Right forelimb (tissue), 1 donor: Measurements from ENCODE around the gene SFN.
"Not testable (repeated sequence)": the region's sequence is repeated elsewhere in the genome, so short reads cannot be mapped to it uniquely, and the experiment has no call there.

Experiments used
- DNase-seq: peaks from one replicate; pipeline ENCODE4 v3.0.0-alpha.2; 2018

Gene SFN

DNA sequence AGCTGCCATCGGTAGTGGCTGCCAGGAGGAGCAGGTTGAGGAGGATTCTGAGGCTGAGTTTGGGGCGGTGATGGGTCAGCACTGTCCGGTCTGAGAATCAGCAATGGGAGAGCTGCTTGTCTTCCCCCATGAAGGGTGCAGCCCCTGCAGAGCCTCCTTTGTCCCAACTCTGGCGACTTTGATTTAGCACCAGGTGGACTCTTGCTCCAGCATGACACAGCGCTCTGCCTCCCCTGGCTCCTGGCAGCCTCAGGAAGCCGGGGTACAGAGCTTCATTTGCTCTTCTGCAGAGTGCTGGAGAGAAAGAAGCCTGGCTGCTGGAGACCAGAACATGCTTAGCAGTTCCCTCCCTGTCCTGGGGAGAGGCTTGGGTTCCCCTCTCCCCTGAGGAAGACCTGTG is 23.2 kb upstream of the SFN start:
- DNase-seq = no peak

DNA sequence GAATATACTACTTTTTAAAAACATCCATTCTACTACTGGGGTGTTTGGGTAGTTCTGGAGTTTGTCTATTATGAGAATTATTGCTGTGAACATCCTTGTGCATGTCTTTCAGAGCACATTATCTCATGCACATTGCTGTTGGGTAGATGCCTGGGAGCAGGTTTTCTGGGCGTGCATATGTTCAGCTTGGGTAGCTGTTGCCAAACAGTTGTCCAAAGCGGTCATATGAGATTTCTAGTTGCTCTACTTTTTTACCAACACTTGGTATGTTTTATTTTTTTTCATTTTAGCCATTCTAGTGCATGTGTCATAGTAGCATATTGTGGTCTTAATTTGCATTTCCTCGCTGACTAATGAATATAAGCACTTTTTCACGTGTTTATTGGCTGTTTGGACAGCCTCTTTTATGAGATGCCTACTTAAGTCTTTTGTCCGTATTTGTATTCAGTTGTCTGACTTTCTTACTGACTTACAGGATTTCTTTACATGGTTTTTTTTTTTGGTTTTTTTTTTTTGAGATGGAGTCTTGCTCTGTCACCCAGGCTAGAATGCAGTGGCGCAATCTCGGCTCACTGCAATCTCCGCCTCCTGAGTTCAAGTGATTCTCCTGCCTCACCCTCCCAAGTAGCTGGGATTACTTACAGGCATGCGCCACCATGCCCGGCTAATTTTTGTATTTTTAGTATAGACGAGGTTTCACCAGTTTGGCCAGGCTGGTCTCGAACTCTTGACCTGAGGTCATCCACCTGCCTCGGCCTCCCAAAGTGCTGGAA is 18.3 kb upstream of the SFN start:
- no peak for DNase-seq

DNA sequence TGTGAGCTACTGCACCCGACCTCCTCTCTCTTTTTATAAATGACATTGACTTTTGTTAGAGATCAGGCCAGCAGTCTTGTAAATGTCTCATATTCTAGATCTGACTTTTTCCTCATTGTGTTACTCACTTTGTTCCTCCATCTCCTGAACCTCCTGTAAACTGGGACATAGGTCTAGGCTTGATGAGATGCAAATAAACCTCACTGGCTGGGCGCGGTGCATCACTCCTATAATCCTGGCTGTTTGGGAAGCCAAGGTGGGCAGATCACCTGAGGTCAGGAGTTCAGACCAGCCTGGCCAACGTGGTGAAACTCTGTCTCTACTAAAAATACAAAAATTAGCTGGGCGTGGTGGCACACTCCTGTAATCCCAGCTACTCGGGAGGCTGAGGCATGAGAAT is 15.1 kb upstream of the SFN start:
- DNase-seq = not testable (repeated sequence)

DNA sequence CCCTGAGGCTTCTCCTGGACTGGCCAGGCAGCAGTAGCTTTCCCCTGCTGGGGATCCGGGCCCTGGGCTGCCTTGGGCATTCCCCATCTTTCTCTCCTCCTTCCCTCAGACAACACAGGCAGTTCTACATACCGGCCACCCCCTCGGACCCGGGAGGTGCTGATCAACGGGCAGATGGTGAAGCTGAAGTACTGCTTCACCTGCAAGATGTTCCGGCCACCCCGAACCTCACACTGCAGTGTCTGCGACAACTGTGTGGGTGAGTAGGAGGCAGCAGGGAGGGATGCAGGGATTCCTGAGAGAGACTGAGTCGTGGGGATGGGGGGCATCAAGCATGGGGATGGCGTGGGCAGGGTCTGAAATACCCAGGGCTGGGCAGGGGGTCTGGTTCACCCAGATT is 14.4 kb upstream of the SFN start:
- no peak for DNase-seq

DNA sequence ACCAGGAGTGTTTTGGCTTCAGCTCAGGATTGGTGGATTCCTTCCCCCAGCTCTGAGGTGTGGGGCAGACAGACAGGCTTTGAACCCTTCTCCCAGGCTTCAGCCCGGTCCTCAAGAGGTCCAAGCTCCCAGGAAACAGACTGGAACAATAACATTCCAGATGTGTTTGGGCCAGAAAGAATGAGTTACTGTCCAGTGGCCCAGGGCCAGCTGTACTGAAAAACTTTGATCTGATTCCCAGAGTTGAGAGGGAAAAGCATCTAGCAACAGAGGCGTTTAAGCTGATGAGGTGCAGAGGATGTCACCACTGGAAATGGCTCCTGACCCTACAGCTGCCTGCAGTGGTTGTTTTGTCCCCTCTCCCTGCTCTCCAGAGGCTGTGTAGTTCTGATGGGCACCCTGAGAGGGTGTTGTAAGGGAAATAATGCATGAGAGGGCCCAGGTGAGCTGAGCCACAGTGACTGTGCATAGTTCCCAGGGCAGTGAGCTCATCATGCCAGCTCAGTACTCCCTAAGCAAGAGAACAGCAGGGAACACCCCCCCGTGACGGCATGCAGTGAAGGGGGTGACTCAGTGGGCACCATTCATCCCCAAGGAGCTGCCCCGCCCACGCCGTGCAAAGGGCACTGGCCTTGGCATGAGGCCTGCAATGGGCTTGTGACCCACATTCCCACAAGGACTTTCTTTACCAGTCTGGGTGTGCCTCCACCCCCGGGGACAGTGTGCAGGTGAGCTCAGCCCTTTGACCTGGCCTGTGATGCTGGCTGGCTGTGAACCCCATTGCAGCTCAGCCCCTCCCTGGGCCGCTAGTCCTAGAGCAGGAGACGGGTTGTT is 13.8 kb upstream of the SFN start:
- DNase-seq = no peak

DNA sequence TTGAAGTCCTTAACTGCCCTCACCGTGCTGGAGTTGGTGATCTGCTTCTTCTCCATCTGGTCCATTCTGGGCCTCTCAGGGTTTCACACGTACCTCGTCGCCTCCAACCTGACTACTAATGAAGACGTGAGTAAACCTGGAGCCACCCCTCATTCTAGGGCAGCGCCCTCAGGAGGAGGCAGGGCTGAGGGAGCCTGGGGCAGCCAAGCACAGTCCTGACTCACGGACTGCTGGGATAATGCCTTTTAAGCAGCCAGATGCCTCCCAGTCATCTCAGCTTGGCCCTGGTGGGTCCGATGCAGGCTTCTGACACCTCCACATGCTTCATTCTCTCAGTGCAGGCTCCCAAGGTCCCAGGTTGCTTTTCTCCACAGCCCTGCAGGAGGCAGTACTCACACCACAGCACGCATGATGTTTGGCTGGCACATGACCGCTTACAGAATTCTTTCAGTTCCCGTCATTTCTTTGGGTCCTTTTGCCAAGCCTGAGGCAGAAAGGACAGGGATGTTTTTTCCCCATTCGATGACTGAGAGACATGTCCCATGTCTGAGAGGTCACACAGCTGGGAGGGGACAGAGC is 11.8 kb upstream of the SFN start:
- no peak for DNase-seq

DNA sequence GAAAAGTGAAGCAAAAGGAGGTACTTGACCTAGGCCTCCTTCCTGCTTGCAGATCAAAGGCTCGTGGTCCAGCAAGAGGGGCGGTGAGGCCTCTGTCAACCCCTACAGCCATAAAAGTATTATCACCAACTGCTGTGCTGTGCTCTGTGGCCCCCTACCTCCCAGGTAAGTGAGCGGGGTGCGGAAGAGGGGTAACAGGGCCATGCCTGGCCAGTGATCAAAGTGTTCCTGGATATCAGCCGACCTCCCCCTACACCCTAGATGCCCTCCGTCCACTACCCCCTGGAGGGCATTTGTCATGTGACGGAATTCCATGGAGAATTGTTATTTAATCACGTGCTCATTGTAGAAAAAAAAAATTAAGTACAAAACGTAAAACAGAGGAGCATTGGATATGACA is 10.2 kb upstream of the SFN start:
- no peak for DNase-seq

DNA sequence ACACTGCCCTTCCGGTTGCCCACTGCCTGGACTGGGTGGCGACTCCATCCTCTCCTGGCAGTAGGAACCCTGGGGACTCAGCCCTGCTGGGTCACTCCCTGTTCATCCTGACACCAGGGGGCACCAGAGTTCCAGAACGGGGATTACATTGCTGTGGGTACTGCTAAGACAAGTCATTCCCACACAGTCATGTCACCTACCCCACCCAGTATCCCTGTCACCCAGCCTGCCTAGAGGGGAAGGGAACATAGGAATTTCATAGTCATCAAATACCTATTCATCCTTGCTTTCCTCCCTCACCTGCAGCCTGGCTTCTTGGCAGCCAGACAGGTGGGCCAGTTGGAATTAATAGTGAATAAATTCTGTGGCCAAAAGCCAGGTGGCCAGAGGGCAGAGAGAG is 9.8 kb upstream of the SFN start:
- DNase-seq = peak; percentile 73

DNA sequence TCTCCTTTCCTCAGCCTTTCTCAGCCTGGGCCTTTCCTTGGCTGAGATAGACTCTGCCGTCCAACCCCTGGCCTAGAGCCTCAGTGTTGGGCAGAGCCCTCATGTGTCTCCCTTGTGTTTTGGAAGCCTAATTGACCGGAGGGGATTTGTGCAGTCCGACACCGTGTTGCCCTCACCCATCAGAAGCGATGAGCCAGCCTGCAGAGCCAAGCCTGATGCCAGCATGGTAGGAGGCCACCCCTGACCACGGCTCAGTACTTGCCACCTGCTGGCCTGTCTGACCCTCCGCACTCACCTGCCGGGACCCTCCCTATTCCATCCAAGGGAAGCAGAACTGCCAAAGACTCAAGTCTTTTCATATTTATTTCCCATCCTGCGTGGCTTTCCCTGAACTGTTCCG is 9.3 kb upstream of the SFN start:
- DNase-seq = no peak

DNA sequence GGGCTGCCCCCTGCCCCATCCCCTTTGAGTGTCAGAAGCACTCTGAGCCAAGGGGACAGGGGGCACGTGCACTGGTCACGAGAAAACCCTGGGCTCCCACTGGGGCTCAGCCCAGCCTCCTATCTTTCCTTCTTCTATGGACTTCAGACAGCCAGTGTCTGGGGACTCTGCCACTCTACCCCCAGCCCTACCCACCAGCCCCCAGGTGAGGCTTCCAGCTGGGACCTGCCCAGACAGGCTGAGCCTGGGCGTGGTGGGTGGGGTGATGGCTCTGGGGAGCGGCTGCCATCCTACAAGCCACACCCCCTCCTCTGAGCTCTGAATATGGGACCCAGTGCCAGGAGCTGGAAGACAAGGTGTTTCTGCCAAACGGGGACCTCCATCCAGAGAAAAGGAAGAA is 8.0 kb upstream of the SFN start:
- DNase-seq = no peak

DNA sequence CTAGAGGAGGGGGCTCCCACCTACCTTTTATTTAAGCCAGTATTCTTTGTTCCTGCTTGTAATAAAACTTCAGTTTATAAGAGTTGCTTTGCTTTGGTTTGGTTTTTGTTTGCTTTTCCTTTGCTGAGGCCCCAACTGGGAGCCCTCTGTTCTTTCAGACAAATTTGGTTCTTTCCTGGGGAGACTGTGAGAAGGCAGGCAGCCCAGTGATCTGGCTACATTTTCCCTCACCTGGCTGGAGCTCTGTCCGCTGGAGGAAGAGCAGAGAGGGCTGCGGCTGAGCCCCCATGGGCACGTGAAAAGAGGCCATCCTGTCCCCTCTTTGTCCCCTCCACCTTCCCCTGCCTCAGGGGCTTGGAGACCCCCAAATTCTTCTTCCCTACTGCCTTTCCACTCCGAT is 7.3 kb upstream of the SFN start:
- DNase-seq = no peak

DNA sequence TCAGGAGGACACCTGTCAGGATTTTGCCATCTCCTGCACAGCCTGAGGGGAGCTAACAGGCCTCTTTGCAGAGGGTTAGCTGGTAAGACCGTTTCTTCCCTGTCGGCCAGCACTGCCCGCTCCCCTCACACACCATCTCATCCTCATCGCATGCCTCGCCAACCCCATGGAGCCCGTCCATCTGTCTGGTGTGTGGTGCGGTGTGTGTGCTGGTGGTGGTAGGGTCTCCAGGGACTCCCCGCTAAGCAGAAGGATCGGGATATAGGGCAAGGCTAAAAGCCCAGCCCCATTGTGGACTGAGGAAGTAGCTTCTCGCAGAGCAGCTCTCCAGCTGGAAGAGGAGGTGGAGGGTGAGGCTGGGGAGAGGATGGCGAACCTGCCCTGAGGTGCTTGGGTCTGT is 6.8 kb upstream of the SFN start:
- no peak for DNase-seq

DNA sequence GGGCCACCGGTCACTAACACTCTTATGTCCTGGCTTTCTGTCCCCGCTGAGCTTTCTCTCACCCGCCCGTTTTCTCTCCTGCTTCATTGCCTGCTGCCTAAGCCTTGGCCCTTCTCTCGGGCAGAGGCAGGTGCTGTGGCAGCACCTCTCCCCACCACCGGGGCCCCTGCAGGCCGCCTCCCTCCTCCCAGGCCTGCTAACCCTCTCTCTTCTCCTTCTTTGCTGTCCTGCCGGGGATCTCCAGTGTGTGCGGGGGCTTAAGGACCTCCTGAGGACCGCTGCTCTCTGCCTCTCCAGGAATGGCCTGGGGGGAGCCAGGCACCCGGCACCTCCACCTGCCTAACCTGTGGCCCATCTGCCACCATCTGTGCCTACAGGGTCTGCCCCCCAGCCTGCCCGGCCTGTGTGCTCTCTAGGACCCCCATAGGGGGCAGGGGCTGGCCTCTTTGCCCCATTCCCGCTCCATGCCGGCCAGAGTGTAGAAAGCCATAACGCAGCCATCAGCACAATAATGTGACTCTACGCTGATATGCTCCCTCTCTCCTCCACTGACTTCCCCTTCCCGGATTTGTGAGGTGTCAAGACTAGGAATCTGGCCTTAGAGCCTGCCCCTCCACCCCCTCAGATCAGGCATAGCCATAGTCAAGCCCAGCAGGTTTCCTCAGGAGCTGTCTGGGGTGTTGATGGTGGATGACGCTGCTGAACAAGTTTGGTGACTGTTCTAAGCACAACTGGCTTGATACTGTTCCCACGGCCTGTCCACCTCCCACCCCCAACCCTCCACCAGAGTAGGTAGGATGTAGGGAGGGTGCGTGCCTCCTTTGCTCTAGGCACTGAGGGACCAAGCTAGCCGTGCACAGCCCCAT is 6.1 kb upstream of the SFN start:
- no peak for DNase-seq

DNA sequence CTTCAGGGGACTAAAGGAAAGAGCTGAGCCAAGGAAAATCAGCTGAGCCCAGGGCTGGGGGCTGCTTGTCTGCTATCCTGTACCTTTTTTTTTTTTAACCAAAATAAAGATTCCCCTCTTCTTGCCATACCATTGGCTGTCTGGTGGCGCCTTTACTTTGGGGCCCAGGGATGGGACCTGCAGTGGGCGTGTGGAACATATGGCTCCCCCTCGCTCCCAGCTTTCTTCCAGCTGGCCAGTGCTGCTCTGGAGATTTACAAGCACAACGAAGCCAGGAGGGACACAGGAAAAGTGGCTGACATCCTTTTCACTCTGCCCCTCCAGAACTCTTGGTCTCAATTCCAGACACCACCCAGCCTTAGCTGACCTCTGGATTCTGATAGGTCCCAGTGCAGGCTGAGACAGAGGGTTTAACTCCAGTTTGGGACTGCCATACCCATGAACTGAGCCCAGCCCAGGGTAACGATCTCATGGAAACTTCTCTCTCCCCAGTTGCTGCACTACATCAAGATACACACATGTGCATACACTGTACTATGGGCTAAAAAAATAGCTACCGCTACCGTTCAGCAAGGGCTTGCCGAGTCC is 5.4 kb upstream of the SFN start:
- DNase-seq = no peak

DNA sequence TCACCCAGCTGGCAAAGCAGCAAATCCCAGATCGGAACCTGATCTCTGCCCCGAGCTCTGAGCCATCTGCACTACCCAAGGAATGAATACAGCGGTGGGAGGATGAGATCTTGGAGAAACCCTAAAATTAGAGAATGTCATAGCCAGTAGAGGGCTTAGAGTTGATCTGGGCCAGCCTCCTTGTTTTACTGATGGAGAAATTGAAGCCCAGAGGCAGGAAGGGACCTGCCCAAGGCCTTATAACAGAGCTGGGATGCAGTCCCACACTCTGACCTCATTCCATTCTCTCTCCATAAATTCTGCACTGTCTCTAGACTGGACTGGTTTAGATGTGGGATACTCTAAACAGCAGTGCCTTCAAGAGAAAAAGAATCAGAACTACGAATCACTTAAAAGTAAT is 4.8 kb upstream of the SFN start:
- no peak for DNase-seq

DNA sequence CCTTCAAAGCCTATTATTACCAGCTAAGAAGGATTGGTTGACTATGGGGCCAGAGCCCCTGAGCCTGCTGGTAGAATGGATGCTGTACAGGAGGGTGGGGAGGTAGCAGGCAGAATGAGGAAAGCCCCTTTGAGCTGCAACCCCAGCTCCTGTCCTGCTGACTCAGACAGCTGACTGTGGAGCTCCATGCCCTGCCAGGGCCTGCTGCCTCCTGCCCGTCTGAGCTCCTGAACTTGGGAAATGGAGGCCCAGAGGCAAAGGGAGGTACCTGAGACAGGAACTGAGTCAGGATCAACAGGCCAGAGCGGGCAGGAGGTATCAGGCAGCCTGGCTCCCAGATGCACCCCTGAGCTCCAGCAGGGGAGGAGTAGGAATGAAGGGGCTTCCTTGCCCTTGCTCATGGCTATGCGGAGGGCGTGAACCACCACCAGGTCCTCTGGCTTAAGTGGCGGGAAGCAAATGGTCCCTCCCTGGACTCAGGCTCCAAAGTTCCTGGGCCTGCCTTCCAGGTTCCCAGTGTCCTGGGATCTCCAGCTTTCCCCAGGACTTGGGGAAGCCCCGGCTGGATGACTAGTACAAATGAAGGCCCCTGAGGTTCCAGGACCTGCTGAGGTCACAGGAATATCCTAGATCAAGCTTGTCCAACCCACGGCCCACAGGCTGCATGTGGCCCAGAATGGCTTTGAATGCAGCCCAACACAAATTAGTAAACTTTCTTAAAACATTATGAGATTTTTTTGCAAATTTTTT is 3.9 kb upstream of the SFN start:
- DNase-seq = no peak

DNA sequence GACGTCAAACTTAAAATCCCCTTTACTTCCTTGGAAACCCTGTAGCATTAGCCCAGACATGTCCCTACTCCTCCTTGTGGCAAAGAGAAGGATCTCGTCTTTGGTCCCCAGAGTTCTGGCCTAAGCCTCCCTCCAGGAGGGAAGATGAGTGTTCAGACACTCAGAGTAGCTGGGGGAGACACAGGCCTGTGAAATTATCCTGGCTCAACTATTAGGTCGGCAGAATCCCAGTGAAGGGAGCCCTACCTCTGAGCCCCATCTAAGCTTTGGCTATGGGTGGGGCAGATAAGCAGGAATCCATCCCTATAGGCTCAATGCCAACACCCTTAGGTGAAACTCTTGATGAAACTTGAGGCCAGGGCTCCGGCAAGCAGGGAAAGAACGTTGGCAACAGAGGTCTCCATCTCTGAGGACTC is 1.7 kb upstream of the SFN start:
- DNase-seq = no peak

DNA sequence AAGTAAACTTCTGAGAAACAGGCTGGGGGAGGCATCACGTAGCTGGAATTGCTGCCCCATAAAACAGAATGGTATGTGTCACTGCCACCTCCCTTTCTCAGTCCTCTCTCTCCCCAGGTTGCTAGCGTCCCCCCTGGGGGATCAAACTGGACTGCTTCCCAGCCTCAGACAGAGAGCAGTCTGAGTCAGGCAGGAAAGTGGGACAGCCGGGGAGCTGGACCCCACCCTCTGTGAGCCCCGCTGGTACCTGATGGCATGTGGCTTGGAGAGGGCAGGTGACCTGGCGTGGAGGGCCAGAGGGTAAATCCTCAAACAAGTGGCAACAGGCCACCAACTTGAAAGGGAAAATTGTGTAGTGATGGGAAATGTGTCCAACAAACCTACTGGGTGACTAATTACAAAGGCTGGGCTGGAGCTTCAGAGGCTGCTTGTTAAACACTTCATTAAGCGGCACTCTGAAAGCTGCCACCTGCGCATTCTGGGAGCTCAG is 1.0 kb upstream of the SFN start:
- no peak for DNase-seq

DNA sequence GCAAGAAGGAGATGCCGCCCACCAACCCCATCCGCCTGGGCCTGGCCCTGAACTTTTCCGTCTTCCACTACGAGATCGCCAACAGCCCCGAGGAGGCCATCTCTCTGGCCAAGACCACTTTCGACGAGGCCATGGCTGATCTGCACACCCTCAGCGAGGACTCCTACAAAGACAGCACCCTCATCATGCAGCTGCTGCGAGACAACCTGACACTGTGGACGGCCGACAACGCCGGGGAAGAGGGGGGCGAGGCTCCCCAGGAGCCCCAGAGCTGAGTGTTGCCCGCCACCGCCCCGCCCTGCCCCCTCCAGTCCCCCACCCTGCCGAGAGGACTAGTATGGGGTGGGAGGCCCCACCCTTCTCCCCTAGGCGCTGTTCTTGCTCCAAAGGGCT is 732 bp downstream of the SFN start:
- no peak for DNase-seq

DNA sequence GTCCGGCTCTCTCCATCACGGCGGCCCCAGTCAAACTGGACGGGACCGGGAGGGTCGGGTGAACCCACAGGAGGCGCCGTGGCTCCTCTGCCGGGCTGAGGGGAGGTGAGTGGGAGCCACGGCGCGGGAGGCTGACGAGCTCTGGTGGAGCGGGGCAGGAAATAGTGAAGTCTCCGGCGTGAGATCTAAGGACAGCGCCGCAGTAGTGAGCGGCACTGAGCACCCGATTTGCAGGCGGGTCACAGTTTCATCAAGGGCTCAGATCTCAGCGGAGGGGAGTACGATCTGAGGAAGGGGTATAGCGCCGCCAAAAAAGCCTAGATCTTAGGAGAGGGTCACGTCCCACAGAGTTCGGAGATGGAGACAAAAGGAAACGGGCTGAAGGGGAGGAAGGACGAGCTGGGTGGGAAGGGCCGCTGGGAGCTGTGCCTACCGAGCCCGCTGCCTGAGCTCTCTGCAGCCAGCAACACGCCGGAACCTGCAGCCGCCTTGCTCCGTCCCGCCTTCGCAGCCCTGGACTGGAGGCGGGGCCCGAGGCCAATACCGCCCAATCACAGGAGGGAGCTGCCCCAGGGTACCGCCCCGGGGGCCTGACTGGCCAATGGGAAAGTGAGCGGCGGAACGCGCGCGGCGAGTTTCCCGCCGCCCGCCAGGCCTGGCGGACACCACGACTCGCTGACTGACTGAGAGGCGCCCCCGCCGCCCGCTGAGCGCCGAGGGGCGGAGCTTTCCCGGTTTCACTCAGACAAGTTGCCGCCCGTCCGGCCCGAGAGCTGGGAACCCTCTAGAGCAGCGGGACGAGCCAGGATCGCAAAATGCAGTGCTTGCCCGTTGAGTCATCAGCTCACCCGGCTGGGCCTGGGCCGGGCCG is 1.9 kb downstream of the SFN start:
- peak; percentile 99 for DNase-seq

DNA sequence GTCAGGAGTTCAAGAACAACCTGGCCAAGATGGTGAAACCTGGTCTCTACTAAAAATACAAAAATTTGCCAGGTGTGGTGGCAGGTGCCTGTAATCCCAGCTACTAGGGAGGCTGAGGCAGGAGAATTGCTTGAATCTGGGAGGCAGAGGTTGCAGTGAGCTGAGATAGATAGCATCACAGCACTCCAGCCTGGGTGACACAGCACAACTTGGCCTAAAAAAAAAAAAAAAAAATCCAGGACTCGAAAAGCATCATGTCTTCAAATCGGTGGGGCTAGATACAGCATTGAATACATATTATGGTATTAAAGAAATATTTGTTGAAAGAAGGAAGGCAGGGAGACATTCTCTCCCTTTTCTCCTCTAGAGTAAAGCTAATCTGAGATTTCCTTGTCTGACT is 10.1 kb downstream of the SFN start:
- DNase-seq = not testable (repeated sequence)
